ENCODE results near the gene DISC1.
"Not testable (repeated sequence)": the region's sequence is repeated elsewhere in the genome, so short reads cannot be mapped to it uniquely, and the experiment has no call there.

Gene DISC1

DNA sequence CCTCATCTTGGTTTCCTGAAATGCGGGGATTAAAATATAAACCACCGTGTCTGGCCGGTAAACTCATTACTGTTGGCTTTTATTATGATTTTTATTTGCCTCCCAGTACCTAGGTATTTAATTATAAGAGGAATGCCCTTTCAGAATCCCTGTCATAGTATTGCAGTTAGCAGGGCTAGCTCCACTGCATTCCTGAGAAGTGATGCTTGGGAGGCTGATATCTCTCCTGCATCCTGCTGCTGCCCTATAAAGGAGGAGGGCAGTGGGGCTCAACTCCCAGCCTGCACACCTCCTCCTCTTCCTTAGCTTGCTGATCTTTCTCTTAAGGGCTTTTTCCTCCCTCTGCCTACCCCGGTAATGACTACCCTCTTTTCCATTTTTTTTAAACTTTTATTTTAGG, 19.9 kb upstream of the DISC1 start:
- DNase-seq = no peak

DNA sequence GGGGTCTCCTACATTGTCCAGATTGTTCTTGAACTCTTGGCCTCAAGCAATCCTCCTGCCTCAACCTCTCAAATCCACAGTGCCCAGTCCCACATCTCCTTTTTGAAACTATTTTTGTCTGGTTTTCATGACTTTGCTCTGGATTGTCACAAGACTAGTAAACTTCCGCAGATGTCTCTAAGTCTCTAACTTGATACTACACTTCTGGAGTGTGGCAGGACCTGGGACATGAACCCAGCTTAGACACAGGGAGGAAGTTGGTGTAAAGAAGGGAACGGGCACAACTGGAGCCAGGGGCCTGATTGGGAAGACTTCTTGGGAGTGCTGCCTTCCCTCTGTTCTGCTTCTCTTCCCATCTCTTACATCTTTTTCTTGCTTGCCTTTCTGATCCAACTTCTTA, 16.2 kb upstream of the DISC1 start:
- no peak for DNase-seq

DNA sequence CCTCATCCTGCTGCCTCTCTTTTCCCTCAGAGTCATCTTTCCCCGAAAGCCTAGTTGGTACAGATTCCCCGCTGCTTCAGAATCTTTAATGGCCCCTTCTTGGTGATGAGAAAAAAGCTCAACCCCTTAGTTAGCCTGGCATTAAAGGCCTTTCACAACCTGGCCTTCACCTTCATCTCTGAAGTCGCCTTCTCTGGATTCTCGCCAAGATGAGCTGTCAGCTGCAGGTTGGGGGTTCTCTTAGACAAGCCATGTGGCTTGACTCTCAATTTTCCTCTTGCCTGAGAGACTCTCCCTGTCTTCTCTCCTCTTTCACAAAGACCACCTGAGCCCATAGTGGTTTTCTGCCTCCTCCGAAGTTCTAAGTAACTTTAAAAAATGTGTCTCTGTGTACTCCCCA, 15.5 kb upstream of the DISC1 start:
- no peak for DNase-seq

DNA sequence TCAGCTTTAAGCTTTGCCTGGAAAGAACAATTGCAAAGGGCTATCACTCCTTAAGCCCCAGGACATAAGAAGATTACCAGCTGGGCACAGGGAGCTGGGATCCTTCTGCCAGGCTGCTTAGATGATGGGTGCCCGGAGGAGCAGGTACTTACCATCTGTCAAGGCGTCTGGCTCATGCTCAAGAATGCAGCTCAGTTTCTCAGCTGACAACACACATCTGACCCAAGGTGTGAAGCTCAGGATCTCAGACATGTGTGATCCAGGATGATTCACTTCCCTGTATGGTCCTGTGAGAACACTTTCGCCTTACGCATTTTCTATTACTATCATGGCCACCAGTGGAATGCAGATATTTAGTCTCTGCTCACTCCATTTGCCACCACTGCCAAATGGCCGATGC, 14.7 kb upstream of the DISC1 start:
- no peak for DNase-seq

DNA sequence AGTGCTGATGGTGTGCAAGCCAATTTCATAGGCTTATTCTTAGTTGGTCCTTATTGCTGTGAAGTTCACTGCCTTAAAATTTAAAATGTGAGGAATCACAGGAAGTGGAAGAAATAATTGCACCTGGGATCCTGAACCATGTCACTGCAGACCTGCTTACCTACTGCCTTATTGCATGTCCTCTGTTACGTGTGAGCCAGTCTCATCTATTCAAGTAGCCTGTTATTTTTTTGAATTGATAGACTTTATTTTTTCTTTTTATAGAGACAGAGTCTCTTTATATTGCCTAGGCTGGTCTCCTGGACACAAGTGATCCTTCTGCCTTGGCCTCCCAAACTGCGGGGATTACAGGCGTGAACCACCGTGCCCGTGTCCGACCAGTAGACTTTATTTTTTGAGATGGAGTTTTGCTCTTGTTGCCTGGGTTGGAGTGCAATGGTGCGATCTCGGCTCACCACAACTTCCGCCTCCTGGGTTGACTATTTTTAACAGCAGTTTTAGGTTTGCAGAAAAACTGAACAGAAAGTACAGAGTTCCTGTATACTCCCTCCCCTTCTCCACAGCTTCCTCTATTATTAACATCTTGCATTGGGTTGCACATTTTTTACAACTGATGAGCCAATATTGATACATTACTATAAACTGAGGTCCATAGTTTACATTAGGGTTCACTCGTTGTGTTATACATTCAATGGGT, 14.0 kb upstream of the DISC1 start:
- DNase-seq = no peak

DNA sequence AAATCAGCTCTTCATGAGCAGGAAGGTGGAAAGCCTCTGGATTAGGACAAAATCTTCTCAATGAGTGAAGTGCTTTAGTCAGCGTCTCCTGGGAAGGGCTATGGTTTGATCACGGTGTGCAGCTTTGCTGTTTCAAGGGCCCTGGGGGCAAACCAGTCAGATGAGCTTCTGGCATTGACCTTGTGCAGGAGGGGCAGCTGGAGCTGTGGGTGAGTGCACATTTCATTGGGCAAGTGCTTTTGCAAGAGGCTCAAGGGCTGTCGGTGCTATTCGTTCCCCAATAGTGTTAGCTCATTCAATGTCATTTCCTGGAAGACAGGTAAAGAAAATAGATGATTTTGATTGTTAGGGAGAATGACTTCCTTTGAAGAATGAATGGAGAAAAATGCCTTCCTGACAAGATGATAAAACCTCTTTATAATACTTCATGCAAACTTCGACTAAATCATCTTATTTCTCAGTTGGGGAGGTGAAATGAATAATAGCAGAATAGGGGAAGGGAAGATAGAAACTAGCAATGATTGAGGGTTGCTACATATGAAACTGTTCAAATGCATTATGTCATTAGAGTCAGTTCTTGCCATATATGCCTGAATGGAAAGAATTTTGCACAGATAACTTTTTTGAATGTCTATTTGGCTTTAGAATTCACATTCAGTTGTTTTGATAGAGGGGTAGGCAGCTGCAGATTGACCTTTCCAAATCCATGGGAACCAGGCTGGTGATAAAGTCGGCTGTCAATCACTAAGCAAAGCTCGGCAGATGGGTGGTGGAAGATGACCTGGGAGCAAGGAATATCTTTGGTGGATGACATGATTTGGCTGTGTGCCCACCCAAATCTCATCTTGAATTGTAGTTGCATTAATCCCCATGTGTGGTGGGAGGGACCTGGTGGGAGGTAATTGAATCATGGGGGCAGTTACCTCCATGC, 12.9 kb upstream of the DISC1 start:
- DNase-seq = no peak

DNA sequence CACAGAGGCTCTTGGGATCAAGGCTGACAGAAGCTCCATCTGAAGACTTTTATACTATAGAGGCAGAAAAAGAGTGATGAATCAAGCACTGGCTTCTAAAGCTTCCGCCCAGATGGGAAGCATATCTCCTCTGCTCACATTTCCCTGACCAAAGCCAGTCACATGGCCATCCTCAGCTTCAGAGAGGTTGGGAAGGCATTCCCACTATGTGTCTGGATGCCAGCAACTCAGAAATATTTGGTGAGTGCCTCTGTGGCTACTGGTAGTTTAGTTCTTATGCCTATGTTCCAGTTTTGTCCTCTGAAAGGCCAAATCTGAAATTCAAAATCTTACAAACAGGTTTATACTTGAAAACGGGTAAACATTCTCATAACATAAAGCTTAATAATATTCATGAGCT, 9.9 kb upstream of the DISC1 start:
- no peak for DNase-seq

DNA sequence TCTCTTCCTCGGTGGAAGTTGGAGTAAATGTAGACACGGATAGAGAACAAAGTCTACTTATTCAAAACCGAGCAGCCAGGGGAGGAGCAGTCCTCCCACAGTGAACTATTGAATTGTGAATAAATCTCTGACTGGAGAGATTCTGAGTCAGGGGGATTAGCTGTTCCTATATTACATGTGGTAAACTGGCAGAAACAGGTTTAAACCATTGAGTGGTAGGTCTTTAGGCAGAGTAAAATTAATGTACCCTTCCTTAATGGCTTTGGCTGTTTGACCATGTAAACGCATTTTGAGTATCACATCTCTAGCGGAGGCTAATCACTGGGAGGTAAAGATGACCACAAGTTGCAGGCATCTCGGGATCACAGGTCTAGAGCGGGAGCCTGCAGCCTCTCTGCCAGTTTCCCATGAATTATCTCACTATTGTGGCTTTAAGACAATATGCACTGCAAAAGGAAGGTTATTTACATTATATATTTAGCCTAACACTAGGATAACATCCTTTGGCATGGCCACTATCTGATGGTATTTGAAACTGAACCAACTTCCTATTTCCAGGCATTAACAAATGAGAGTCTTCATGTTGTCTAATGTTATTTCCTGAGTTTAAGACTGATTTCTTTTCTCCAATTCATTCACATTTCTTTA, 7.9 kb upstream of the DISC1 start:
- DNase-seq = no peak

DNA sequence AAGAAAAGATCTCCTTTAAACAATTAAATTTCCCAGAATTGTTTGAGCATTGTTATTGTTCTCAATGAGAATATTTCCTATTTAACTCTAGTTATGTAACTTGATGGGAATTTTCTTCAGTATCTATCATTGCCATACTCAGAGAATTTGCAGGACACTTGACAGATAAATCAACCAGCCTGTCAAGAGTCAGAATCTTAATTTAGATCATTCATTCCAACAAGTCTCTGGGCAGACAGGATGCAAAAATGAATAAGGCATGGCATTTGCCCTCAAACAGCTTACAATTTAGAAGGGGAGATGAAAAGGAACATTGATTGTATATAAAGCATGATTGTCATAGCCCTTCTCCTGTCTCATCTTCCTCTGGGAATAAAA, 7.3 kb upstream of the DISC1 start:
- no peak for DNase-seq

DNA sequence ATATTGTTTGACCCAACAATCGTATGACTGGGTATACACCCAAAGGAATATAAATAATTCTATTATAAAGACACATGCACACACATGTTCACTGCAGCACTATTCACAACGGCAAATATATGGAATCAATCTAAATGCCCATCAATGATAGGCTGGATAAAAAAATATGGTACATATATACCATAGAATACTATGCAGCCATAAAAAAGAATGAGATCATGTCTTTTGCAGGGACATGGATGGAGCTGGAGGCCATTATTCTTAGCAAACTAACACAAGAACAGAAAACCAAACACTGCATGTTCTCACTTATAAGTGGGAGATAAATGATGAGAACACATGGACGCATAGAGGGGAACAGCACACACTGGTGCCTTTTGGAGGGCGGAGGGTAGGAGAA, 1.5 kb upstream of the DISC1 start:
- DNase-seq = not testable (repeated sequence)

DNA sequence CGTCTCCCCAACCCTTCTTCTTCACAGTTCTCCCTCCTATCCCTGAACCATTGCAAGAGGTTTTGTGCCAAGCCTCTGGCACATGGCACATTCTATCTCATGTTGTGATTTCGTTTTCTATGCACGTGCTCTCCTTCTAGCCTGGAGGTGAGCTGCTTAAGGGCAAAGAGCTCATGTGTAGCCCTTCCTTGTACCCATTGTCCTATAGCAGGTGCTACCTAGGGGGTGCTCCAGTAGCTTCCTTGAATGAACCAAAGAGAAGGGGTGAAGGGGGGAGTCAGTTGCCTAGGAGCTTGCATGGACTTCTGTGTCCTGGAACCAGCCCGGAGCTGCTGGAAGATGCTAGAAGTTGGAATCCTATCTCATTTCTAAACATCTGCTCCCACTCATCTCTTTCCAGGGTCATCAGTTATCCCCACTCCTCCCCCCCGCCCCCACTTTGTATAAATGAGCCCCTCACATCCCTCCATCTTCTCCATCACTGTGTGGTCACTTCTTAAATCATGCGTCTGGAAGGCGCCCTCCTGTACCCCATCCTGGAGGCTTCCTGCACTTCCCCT, 535 bp upstream of the DISC1 start:
- no peak for DNase-seq

DNA sequence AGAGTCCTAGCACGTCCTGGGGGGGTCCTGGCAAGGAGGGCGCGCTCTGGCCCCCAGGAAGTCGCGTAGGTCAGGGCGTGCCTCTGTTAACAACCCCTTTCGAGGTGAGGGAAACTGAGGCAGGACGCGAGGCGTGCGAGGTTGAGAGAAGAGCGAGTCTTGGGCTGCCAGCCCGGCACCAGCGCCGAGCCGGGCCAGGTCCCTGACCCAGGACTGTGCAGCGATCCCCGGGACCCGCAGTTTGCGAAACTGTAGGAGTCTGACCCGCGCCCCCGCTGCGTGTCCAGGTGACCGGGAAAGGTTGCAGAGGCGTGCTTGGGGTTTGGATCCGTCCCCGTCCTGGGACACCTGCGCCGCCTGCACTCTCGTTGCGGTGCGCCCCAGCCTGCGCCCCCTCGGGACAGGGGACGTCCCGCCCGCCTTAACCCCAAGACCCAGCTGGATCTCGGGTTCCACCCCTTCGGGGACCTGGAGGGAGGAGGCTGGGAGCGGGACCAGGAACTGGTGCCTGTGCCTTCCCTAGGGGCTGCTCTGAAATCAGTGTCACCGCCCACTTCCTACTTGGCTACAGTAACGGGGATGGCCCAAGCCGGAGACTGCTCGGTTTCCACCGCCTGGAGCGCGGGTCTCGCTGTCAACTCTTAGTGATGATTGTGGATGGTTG, 493 bp downstream of the DISC1 start:
- DNase-seq = no peak

DNA sequence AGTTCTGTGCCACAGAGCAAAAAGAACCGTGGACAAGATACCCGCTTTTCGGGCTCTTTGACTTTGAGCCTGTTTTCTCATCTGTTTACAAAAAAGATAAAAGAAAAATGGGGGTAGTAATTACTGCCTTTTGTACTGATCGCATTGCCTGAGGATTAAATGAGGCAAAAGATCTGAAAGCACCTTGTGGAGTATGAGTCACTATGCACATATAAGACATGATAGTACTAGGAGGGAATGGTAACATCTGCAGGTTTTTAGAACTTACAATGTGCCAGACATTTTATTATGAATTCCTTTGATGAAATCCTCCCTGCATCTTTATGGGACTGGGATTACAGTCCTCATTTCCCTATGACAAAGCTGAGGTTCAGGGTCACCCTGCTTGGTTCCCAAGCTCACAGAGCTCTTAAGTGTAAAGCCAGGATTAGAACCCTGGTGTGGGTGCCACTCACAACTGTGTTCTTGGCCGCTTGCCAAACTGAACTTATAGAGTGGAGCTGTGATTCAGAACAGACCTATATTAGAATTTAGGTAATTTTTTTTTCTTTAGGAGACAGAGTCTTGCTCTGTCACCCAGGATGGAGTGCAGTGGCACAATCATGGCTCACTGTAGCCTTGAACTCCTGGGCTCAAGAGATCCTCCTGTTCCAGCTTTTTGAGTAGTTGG, 1.8 kb downstream of the DISC1 start:
- DNase-seq = no peak

DNA sequence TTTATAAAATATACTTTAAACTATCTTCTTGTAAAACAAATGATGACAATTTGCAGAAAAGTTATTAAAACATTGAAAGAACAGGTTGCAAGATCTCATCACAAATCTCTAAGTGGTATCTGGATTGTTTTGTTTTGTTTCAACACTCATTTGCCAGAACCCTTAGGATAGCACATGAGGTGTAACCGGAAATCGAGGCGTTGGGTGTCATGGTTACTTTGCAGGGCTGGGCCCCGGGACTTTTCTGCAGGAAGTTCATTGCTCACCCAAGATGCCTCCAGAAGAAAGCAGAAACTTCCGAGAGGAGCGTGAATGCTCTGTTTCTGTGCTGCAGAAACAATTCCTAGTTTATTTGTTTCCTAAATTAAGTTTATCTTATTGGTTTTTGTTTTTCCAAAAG, 2.5 kb downstream of the DISC1 start:
- DNase-seq = no peak

DNA sequence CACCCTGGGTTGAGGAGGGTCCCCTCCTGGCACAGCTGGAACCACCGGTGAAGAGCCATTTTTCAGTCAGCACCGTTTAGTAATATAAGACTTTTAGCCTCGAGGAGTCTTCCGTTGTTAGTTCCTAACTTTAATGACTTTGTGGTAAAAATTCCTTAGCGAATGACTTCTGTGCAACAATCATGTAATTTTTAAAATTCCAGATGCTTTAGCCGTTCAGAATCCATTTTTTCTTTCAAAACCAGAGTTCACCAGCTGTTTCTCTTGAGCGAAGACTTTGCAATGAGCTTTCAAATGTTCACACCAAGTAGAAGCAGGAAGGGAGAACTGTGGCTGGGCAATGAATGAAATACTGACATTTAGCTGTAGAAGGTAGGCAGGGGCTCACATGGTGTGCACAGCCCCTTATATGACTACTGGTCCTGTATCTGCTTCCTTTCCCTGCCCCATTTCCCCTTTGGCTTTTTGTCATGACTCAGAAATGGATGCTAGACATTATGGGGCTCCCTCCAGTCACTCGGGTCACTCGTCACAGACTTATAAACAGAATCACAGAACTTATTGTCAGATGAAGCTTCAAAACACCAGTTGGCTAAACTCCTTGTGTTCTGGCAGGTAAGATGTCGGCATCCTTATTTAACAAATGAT, 4.1 kb downstream of the DISC1 start:
- DNase-seq = no peak

DNA sequence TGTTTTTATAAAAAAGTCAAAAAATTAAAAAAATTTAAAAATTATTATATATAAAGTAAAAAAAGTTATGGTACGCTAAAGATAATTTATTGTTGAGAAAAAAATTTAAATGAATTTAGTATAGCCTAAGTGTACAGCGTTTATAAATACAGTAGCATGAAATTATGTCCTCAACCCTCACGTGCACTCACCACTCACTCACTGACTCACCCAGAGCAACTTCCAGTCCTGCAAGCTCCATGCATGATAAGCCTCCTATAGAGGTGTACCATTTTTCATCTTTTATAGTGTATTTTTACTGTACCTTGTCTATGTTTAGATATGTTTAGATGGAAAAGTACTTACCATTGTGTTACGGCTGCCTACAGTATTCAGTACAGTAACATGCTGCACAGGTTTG, 5.1 kb downstream of the DISC1 start:
- DNase-seq = no peak

DNA sequence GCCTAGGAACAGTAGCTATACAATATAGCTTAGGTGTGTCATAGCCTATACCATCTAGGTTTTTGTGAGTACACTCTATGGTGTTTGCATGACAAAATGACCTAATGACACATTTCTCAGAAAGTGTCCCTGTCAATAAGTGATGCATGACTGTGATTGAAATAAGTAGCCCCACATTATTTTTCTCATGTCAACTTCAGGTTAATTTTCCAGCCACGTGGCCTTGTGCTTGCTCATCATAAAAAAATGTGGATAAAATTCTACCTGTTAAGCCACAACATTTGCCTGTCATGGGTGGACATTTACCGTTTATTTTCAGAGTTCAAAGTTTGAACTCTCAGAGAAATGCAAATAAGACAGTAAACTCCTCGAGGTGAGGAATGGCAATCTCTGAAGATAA, 5.5 kb downstream of the DISC1 start:
- no peak for DNase-seq

DNA sequence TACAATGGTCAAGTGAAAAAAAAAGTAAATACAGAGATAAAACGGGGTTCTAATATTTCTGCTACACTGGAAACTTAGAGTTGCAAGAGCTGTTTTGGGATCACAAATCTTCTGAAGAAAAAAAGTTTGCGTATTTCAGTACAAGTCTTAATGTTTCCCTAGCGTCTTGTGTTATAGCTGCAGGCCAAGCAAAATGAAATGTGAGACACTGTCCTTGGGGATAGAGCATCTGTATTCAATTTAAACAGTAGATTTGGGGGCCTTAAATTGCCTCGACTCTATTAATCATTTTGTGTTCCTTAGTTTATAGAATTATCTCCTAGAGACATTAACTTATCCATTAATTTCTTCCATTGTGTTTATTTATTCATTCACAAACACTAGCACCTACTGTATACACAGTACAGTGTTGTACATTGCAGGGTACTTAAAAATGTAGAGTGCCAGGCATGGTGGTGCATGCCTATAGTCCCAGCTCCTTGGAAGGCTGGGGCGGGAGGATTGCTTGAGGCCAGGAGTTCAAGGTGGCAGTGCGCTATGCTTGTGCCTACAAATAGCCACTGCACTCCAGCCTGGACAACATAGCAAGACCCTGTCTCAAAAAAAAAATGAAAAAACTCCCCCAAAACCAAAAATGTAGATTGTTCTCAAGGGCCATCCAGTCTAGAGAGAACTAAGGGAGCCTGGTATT, 7.9 kb downstream of the DISC1 start:
- DNase-seq = no peak

DNA sequence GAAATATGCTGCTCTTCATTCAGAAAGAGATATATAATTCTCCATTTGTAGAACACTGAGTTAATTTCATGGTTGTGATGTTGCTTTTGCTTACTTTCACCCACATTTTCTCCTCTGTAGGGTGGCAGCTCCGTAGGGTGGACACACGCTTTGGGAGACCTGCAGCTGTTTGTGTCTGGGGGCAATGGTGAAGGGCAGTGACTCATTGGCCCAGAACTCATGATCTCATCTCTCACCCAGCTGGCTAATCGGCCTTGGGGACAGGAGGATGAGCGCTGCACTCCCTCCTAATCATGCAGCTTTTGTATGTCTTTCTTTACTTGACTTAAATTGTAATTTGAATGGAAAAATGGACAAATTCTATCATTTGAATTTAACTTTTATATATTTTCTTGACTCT, 9.6 kb downstream of the DISC1 start:
- DNase-seq = no peak

DNA sequence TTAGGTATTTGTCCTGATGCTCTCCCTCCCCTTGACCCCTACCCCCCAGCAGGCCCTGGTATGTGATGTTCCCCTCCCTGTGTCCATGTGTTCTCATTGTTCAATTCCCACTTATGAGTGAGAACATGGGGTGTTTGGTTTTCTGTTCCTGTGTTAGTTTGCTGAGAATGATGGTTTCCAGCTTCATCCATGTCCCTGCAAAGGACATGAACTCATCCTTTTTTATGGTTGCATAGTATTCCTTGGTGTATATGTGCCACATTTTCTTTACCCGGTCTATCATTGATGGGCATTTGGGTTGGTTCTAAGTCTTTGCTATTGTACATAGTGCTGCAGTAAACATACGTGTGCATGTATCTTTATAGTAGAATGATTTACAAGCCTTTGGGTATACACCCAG, 10.3 kb downstream of the DISC1 start:
- not testable (repeated sequence) for DNase-seq

DNA sequence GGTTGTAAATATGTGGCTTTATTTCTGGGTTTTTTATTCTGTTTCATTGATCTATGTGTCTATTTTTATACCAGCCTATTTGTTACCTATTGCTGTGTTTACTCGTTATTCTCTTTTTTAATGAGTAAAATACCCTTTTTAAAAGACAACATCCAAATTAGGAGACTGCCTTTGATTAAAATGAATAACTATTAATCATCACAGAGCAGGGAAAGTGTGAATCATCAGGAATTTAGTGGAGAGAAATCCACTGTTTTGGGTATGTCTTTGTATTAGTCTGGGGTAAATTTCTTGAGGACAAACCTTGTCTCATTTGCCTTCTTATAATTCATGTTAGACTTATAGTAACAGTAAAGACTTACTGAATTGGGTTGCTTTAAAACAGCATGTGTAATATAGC, 12.1 kb downstream of the DISC1 start:
- DNase-seq = no peak

Measured in NCI-H1694 treated with DMSO at 0.1 percent for 48 hours (cell line).